ENCODE data around the gene KDM6B.
"Not testable (repeated sequence)": the region's sequence is repeated elsewhere in the genome, so short reads cannot be mapped to it uniquely, and the experiment has no call there.

Gene KDM6B

GRCh38 chr17:7864384-7864783, 30.4 kb downstream of the KDM6B start:
- in situ Hi-C loops (cut with HindIII; ENCODE audit: low sequenced_read_pairs), result not testable (repeated sequence)

GRCh38 chr17:7864995-7865650, 31.1 kb downstream of the KDM6B start:
- in situ Hi-C loops (cut with HindIII; ENCODE audit: low sequenced_read_pairs), result no loop called here

DNA sequence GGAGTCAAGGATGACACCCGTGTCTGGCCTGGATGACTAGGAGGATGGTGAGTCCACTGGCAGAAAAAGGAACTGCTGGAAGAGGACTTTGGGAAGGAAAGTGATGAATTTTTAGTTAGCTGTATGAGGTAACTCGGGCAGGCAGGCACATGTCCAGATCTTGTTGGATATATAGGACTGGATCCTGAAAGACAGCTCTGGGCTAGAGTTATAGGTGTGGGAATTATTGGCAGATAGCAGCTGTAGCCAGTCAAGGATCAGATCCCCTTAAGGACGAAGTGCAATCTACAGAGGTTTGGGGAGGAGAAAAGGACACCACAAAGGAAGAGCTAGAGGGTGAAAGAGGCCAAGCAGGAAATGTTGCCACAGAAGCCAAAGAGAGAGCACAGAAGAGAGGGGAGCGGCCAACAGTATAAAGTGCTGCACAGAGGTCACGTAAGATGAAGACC, 33.9 kb downstream of the KDM6B start:
- in situ Hi-C loops (cut with HindIII; ENCODE audit: low sequenced_read_pairs), result no loop called here

DNA sequence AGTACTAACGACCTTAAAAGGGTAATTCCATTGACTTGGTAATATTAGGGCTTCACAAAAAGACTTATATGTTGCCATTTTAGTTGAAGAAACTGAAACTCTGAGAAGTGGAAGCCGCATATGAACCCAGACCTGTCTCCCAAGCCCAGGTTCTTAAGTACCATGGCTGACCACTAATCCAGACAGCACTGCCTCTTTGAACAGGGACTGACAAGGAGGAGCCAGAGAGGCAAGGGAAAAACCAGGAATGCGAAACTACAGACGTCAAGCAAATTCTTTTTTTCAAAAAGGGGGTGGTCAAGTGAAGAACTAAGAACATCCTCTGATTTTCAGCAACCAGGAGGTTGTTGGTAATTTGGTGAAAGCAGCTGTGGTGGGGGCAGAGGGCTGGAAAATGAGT, 39.0 kb downstream of the KDM6B start:
- in situ Hi-C loops (cut with HindIII; ENCODE audit: low sequenced_read_pairs), result no loop called here

DNA sequence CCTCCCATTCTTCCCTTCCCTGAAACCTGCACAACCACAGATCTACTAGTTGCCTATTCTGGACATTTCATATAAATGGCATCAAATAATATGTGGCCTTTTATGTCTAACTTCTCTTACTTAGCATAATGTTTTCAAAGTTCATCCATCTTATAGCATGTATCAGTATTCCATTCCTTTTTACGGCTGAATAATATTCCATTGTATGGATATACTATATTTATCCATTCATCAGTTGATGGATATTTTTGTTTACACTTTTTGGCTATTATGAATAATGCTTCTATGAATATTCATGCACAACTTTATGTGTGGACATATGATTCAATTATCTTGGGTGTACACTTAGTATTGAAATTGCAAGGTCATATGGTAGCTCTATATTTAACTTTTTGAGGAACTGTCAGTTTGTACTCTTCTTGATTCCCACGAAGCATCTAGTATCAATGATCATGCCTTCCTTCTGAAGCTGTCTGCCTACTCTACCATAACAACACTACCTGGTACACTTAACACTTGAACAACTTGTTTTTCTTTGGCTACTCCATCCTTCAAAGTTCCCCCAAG, 41.9 kb downstream of the KDM6B start:
- in situ Hi-C loops (cut with HindIII; ENCODE audit: low sequenced_read_pairs), result no loop called here

GRCh38 chr17:7878234-7878633, 44.2 kb downstream of the KDM6B start:
- in situ Hi-C loops (cut with HindIII; ENCODE audit: low sequenced_read_pairs), result no loop called here

DNA sequence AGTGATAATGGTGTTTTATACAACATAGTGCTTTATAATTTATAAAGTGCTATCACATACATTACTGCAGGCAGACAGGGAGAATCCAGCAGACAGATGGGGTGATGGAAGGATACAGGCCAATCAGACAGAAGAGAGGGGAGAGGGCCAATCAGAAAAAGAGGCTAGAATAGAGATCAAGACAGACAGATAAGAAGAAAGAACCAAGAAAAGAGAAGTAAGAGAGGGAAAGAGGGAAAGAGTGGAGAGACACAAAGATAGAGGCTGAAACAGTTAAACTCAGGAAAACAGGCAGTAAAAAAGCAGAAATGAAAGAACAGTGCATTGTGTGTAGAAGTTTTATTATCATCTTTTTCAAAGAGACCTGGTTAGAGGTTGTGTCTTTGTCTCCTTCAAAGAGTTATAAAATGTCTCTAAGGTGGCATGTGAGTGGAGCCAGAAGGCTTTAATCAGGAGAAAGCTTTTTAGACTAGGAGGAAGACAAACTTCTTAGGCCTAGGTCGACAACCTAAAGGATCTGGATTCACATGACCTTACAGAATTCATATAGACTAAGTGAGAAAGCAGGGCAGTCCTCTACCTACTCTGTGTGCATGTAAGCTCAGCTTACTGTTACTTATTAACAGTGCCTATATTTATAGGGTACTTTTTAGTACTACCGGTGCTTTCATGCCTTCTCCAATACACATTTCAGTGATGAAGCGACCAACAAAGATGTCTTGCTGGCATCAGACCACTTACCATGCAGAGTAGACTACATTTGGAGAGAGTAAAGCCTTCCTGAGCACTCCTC, 46.3 kb downstream of the KDM6B start:
- in situ Hi-C loops (cut with HindIII; ENCODE audit: low sequenced_read_pairs), result no loop called here

- in situ Hi-C loops (cut with HindIII; ENCODE audit: low sequenced_read_pairs), result no loop called here
Measured at GRCh38 chr17:7881276-7882054, 47.4 kb downstream of the KDM6B start.

GRCh38 chr17:7882068-7882467, 48.1 kb downstream of the KDM6B start:
- in situ Hi-C loops (cut with HindIII; ENCODE audit: low sequenced_read_pairs), result no loop called here

DNA sequence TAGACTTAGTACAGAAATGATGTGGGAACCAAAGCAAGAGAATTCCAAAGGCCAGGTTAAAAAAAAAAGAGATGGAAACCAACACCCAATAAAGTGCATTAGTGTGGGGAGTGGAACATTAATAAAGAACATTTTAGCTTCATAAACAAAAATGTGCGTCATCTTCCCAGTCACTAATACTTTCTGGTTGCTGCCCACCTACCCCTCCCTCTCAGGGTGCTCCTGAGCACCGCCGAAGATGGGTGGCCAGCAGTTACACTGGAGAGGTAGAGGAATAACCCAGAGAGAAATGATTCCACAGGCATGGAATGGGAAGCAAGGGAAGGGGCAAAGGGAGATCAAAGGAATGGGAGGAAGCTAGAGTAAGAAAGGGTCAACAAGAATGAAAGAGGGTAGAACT, 48.6 kb downstream of the KDM6B start:
- in situ Hi-C loops (cut with HindIII; ENCODE audit: low sequenced_read_pairs), result no loop called here

Data from endothelial cell of hepatic sinusoid (primary cell).